ENCODE results near the gene SMAD3.
"Not testable (repeated sequence)": the region's sequence is repeated elsewhere in the genome, so short reads cannot be mapped to it uniquely, and the experiment has no call there.

Gene SMAD3

DNA sequence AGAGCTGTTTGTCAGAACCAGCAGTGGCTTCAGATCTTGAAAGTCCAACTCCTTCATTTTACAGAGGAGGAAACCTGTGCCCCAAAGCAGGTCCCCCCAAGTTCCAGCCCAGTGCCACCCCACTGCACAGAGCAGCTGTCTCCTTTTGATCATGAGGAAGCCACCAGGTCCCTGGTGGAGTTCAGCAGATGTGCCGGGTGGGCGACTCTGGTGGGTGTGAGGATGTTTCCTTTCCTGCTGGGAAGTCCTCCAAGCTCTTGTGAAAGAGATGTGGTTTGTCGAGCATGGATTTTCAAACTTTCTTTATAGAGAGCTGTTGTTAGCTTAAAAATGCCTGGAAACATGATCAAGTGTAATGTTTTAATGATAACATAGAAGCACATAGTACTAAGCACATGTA lies 52.0 kb downstream of the SMAD3 start:
- Histone ChIP-seq H3K9ac (ENCODE audit: low read length) (no peak overlapping the region), H3K4me1 (ENCODE audit: control insufficient read depth, insufficient read depth, low read length) (peaks cover 40% of the 10 kb centered on the region), H3K27ac (ENCODE audit: low read depth, low read length) (no peak overlapping the region)

DNA sequence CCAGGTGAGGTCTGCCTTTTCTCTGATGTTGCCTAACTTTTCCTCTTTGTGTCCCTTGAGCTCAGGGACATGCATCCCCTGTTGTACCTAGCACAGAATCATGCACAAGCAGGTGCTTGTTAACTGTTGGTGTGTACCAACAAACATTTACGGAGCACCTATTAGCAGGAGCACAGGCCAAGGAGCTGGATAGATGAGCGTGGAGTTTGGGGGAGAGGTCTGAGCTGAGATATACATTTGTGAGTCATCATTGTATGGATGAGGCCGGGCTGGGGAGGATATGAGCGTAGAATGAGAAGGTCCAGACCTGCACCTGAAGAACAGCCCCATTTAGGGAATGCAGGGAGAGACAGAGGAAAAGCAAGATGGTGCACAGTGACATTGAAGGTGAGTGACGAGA lies 53.4 kb downstream of the SMAD3 start:
- no peaks in the 10 kb centered on the region for H3K9me3 ChIP-seq (ENCODE audit: control insufficient read depth, insufficient read depth, low read depth, low read length)
- H3K27me3 ChIP-seq (ENCODE audit: control insufficient read depth, insufficient read depth, low read length), result no peaks in the 10 kb centered on the region
- H3K4me3 ChIP-seq (ENCODE audit: low read depth, low read length), result no peak overlapping the region
- no peak overlapping the region for H3K27ac ChIP-seq (ENCODE audit: low read depth, low read length)
- H3K36me3 ChIP-seq (ENCODE audit: control insufficient read depth, insufficient read depth, low read length), result no peaks in the 10 kb centered on the region
- no peak overlapping the region for H3K9ac ChIP-seq (ENCODE audit: low read length)
- H3K4me1 ChIP-seq (ENCODE audit: control insufficient read depth, insufficient read depth, low read length), result peaks cover 40% of the 10 kb centered on the region

More for the DNA sequence above, 52.0 kb downstream of the SMAD3 start:
- no peaks in the 10 kb centered on the region for H3K9me3 ChIP-seq (ENCODE audit: control insufficient read depth, insufficient read depth, low read depth, low read length)
- no peak overlapping the region for H3K4me3 ChIP-seq (ENCODE audit: low read depth, low read length)
- no peaks in the 10 kb centered on the region for H3K27me3 ChIP-seq (ENCODE audit: control insufficient read depth, insufficient read depth, low read length)
- H3K36me3 ChIP-seq (ENCODE audit: control insufficient read depth, insufficient read depth, low read length), result no peaks in the 10 kb centered on the region

DNA sequence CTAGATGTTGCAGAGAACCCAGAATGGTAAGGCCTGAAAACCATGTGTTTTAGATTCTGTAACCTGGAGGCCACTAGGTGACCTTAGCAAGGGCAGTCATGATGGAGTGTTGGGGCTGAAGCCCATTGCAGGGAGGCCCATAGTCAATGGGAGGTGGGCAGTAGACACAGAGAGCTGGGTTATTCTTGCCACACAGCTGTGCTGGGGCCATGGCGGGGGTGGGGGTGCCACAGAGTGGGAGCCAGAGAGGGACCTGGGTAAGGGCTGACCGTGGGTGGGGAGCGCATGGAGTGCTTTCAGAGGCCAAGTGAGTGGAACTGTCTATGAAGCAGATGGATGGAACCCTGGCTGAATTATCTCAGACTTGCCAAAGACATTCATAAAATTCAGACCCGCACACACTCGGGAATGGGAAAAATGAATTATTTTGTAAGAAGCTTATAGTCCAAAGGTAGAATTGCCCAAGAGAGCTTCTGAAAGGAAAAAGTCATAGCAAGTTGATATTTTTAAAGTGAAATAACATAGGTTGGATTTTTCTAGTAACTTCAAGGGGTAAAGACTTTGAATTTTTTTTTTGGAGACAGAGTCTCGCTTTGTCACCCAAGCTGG lies 53.9 kb downstream of the SMAD3 start:
- Histone ChIP-seq H3K4me3 (ENCODE audit: low read depth, low read length) (no peak overlapping the region), H3K27me3 (ENCODE audit: control insufficient read depth, insufficient read depth, low read length) (no peaks in the 10 kb centered on the region), H3K27ac (ENCODE audit: low read depth, low read length) (no peak overlapping the region), H3K9me3 (ENCODE audit: control insufficient read depth, insufficient read depth, low read depth, low read length) (no peaks in the 10 kb centered on the region), H3K4me1 (ENCODE audit: control insufficient read depth, insufficient read depth, low read length) (peaks cover 40% of the 10 kb centered on the region), H3K9ac (ENCODE audit: low read length) (no peak overlapping the region), H3K36me3 (ENCODE audit: control insufficient read depth, insufficient read depth, low read length) (no peaks in the 10 kb centered on the region)

DNA sequence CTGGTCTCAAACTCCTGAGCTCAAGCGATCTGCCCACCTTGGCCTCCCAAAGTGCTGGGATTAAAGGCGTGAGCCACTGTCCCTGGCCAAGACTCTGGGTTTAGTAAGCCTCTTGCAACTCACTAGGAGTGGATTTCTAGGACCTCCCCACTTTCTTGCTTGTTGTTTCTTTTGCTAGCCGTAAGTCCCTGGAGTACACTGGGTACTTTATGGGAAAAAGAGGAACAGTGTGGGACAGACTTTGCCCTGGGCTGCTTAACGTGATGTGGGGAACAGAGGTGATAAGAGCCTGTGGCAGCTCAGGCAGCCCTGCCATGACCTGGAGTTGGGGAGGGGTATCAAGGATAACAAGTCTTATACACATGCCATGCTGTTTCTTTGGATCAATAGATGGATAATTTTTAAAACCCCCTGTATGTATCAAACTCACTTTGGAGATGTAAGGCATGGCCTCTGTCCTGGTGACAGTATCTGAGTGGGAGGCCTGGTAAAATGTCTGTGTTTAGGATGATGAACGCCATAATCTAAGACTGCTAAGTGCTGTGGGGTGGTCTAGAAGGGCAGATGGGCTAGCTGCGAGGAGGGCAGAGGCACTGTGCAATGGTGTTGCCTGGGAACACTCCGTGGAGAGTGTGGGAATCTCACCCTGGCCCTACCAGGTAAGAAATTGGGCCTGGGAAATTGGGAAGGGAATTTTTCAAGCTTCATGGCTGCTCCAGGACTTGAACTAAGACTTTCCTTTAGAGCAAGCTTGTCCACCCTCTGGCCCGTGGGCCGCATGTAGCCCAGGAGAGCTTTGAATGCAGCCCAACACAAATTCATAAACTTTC lies 54.8 kb downstream of the SMAD3 start:
- H3K27ac ChIP-seq (ENCODE audit: low read depth, low read length), result peak overlapping the region; percentile 58; the same call in 1 of the 2 replicates
- no peaks in the 10 kb centered on the region for H3K27me3 ChIP-seq (ENCODE audit: control insufficient read depth, insufficient read depth, low read length)
- H3K4me1 ChIP-seq (ENCODE audit: control insufficient read depth, insufficient read depth, low read length), result peaks cover 40% of the 10 kb centered on the region
- no peaks in the 10 kb centered on the region for H3K36me3 ChIP-seq (ENCODE audit: control insufficient read depth, insufficient read depth, low read length)
- H3K4me3 ChIP-seq (ENCODE audit: low read depth, low read length), result no peak overlapping the region
- no peaks in the 10 kb centered on the region for H3K9me3 ChIP-seq (ENCODE audit: control insufficient read depth, insufficient read depth, low read depth, low read length)
- no peak overlapping the region for H3K9ac ChIP-seq (ENCODE audit: low read length)

DNA sequence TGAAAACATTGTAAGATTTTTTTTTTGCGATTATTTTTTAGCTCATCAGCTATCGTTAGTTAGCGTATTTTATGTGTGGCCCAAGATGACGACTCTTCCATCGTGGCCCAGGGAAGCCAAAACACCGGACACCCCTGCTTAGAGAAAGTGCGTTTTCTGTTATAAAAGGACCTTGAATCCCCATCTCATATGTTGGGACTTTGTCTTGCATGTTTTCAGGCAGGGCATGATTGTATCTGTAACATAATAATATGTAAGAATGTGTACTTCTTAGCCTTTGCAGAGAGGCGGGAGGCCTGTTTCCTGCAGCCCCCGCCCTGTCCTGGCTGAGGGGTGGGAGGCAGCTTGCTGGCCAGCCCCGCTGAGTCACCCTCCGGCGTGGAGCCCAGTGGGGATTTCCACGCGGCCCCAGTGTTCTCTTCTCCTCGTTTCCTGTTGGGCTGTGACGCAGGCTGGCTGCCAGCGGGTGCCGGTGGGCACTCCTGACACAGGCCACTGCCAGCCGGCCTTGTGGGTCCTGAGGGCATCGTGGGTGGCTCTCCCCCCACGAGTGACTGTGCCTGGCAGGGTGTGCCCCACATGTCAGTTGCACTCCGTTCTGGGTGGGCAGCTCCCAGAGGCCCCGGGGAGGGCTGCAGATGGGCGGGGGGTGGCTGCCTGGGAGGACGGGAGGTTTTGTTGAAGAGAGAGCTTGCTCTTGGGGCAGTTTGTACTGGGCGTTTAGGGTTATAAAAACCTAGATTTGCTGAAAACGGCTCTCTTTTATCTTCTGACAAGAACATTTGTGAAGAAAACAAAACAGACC lies 55.6 kb downstream of the SMAD3 start:
- Histone ChIP-seq H3K27ac (ENCODE audit: low read depth, low read length) (peak overlapping the region; percentile 58; the same call in 1 of the 2 replicates), H3K27me3 (ENCODE audit: control insufficient read depth, insufficient read depth, low read length) (no peaks in the 10 kb centered on the region), H3K4me1 (ENCODE audit: control insufficient read depth, insufficient read depth, low read length) (peaks cover 45% of the 10 kb centered on the region), H3K36me3 (ENCODE audit: control insufficient read depth, insufficient read depth, low read length) (no peaks in the 10 kb centered on the region), H3K9ac (ENCODE audit: low read length) (peak overlapping the region; percentile 34), H3K9me3 (ENCODE audit: control insufficient read depth, insufficient read depth, low read depth, low read length) (no peaks in the 10 kb centered on the region), H3K4me3 (ENCODE audit: low read depth, low read length) (no peak overlapping the region)

DNA sequence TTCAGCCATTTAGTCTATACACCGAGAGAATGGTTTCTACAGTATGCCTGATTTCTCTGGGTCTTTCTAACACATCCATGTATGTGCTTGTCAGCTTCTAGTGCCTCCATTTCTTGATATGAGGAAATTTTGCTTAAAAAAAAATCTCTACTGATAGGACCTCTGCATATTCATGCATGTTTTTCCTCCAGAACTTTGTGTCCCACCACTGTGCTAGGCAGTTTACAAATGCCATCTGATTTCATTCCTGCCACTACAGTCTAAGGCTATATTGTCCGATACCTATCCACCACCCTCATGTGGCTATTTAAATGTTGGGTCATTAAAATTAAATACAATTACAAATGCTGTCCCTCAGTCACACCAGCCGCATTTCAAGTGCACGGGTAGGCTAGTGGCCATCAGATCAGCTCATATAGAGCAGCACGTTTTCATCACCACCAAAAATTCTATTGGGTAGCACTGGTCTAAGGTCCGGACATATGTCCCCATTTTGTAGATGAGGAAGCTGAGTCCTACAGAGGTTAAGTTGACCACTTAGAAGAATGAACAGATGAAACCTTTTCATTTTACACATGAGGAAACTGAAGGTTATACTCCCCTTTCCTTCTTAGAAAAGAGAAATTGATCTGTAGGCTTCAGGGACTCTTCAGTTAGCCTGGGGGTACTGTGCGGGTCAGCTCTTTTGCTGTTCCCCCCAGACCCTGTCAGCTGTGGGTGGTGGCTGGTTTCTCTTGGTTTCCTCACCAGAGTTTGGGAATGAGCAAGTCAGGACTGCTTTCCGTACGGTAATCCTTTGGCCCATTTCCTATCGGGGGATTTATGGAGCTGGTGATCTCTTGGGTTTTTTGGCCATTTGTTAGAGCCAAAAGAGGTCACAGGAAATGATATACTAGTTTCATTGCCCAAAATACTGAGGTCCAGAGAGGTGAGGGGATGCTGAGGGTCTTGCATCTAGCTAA lies 56.5 kb downstream of the SMAD3 start:
- Histone ChIP-seq H3K9ac (ENCODE audit: low read length) (no peak overlapping the region), H3K4me3 (ENCODE audit: low read depth, low read length) (no peak overlapping the region), H3K4me1 (ENCODE audit: control insufficient read depth, insufficient read depth, low read length) (peaks cover 47% of the 10 kb centered on the region), H3K9me3 (ENCODE audit: control insufficient read depth, insufficient read depth, low read depth, low read length) (no peaks in the 10 kb centered on the region), H3K27ac (ENCODE audit: low read depth, low read length) (peak overlapping the region; percentile 58; the same call in 1 of the 2 replicates), H3K27me3 (ENCODE audit: control insufficient read depth, insufficient read depth, low read length) (no peaks in the 10 kb centered on the region), H3K36me3 (ENCODE audit: control insufficient read depth, insufficient read depth, low read length) (no peaks in the 10 kb centered on the region)

DNA sequence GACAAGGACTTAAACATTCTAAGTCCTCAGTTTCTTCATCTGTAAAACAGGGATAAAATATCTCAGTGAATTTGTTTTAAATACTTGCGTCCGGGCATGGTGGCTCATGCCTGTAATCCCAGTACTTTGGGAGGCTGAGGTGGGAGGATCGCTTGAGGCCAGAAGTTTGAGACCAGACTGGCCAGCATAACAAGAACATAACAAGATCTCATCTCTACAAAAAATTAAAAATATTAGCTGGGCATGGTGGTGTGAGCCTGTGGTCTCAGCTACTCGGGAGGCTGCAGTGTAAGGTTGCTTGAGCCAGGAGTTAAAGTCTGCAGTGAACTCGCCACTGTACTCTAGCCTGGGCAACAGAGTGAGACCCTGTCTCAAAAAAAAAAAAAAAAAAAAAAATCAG lies 57.4 kb downstream of the SMAD3 start:
- not testable (repeated sequence) for H3K9ac ChIP-seq (ENCODE audit: low read length); H3K4me3 ChIP-seq (ENCODE audit: low read depth, low read length); H3K27ac ChIP-seq (ENCODE audit: low read depth, low read length); H3K27me3 ChIP-seq (ENCODE audit: control insufficient read depth, insufficient read depth, low read length); H3K9me3 ChIP-seq (ENCODE audit: control insufficient read depth, insufficient read depth, low read depth, low read length); H3K36me3 ChIP-seq (ENCODE audit: control insufficient read depth, insufficient read depth, low read length)
- peaks cover 49% of the 10 kb centered on the region for H3K4me1 ChIP-seq (ENCODE audit: control insufficient read depth, insufficient read depth, low read length)

DNA sequence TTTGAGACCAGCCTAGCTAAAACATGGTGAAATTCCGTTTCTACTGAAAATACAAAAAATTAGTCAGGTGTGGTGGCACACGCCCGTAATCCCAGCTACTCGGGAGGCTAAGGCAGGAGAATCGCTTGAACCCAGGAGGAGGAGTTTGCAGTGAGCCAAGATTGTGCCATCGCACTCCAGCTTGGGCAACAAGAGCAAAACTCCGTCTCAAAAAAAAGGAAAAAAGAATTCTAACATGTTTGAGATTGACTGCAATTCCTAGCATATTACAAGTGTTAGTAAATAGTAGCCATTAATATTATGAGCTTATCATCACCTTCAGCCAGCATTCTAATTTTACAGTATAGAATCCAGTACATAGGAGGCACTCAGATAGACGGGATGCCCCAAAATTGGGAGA lies 57.9 kb downstream of the SMAD3 start:
- H3K4me1 ChIP-seq (ENCODE audit: control insufficient read depth, insufficient read depth, low read length), result peaks cover 49% of the 10 kb centered on the region
- H3K9me3 ChIP-seq (ENCODE audit: control insufficient read depth, insufficient read depth, low read depth, low read length), result not testable (repeated sequence)

DNA sequence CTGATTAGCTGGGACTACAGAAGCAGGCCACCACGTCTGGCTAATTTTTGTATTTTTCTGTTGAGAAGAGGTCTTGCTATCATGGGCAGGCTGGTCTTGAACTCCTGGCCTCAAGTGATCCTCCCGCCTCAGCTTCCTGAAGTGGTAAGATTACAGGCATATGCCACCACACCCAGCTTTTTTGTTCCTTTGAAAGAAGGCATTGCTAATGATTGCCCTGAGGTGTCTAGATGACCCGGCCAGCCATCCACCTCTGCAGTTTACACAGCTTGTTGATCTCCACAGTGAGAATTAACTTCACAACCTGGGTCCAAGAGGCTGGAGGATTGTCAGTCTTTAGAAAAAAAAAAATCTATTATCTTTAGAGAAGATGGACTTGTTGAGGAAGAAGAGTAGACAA lies 58.7 kb downstream of the SMAD3 start:
- Histone ChIP-seq H3K27ac (ENCODE audit: low read depth, low read length) (no peak overlapping the region), H3K9me3 (ENCODE audit: control insufficient read depth, insufficient read depth, low read depth, low read length) (no peaks in the 10 kb centered on the region), H3K4me1 (ENCODE audit: control insufficient read depth, insufficient read depth, low read length) (peaks cover 46% of the 10 kb centered on the region), H3K9ac (ENCODE audit: low read length) (no peak overlapping the region), H3K4me3 (ENCODE audit: low read depth, low read length) (no peak overlapping the region), H3K27me3 (ENCODE audit: control insufficient read depth, insufficient read depth, low read length) (no peaks in the 10 kb centered on the region), H3K36me3 (ENCODE audit: control insufficient read depth, insufficient read depth, low read length) (no peaks in the 10 kb centered on the region)

More for the DNA sequence above, 57.9 kb downstream of the SMAD3 start:
- H3K9ac ChIP-seq (ENCODE audit: low read length); H3K27me3 ChIP-seq (ENCODE audit: control insufficient read depth, insufficient read depth, low read length); H3K36me3 ChIP-seq (ENCODE audit: control insufficient read depth, insufficient read depth, low read length); H3K27ac ChIP-seq (ENCODE audit: low read depth, low read length); H3K4me3 ChIP-seq (ENCODE audit: low read depth, low read length): not testable (repeated sequence)

DNA sequence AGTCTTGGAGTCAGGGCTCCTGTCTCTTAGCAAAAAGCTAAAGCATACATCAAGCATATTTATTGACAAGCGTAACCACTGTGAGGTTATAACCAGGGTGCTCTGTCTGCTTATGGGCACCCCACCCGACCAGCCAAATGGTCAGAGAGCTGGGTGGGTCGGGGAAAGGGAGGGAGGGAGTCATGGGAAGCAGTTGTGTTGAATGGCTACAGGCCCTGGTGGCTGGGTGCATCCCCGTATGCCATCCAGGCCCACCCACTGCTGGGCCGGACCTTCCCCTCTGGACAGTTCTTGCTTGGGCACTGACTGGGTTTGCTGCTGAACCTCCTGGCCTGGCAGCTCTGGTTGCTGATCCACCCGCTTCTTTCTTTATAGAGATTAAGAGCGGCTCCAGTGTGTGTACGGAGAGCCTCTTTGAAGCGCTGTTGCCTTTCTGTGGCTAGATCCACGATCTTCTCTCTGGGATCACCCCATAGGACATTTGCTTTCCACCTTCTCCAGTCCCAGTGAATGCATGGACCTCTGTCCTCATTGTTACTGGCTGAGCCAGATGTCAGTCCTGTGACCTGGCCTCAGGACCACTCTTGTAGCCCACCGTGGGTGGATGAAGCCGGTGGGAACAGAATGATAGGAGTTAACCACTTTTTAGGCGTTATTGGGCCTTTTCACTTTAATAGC lies 59.6 kb downstream of the SMAD3 start:
- H3K9me3 ChIP-seq (ENCODE audit: control insufficient read depth, insufficient read depth, low read depth, low read length), result no peaks in the 10 kb centered on the region
- peaks cover 43% of the 10 kb centered on the region for H3K4me1 ChIP-seq (ENCODE audit: control insufficient read depth, insufficient read depth, low read length)
- no peaks in the 10 kb centered on the region for H3K36me3 ChIP-seq (ENCODE audit: control insufficient read depth, insufficient read depth, low read length)
- H3K9ac ChIP-seq (ENCODE audit: low read length), result no peak overlapping the region
- no peak overlapping the region for H3K4me3 ChIP-seq (ENCODE audit: low read depth, low read length)
- H3K27me3 ChIP-seq (ENCODE audit: control insufficient read depth, insufficient read depth, low read length), result no peaks in the 10 kb centered on the region
- H3K27ac ChIP-seq (ENCODE audit: low read depth, low read length), result no peak overlapping the region

All from HUES6 (cell line).